Measurements from ENCODE around the gene CD22.
"Not testable (repeated sequence)": the region's sequence is repeated elsewhere in the genome, so short reads cannot be mapped to it uniquely, and the experiment has no call there.

CD22 gene

GRCh38 chr19:35328851-35329285 is at the start of gene CD22:
TSS of gene CD22 (plus strand) at chr19:35329187. CDS start at chr19:35332041, 2,854 bp downstream.
- no peak for TF ChIP-seq ZFX (IDR thresholded peaks at IDR 0.05)
- TF ChIP-seq, protein P1, sequence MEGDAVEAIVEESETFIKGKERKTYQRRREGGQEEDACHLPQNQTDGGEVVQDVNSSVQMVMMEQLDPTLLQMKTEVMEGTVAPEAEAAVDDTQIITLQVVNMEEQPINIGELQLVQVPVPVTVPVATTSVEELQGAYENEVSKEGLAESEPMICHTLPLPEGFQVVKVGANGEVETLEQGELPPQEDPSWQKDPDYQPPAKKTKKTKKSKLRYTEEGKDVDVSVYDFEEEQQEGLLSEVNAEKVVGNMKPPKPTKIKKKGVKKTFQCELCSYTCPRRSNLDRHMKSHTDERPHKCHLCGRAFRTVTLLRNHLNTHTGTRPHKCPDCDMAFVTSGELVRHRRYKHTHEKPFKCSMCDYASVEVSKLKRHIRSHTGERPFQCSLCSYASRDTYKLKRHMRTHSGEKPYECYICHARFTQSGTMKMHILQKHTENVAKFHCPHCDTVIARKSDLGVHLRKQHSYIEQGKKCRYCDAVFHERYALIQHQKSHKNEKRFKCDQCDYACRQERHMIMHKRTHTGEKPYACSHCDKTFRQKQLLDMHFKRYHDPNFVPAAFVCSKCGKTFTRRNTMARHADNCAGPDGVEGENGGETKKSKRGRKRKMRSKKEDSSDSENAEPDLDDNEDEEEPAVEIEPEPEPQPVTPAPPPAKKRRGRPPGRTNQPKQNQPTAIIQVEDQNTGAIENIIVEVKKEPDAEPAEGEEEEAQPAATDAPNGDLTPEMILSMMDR (conservative IDR thresholded peaks at IDR 0.05), result no peak
- no peak within 1 kb of the TSS for H3K27ac ChIP-seq

GRCh38 chr19:35279374-35279773 is 49.6 kb upstream of the CD22 start:
- TF ChIP-seq, protein P1 (conservative IDR thresholded peaks at IDR 0.05), result no peak
- TF ChIP-seq ZFX (IDR thresholded peaks at IDR 0.05), result no peak

GRCh38 chr19:35279985-35280821 is 48.8 kb upstream of the CD22 start:
- TF ChIP-seq, protein P1 (conservative IDR thresholded peaks at IDR 0.05), result no peak
- TF ChIP-seq ZFX (IDR thresholded peaks at IDR 0.05), result no peak
- H3K27ac ChIP-seq, result no peak overlapping the region

More at GRCh38 chr19:35279374-35279773, 49.6 kb upstream of the CD22 start:
- no peak overlapping the region for H3K27ac ChIP-seq

GRCh38 chr19:35281303-35281702 is 47.7 kb upstream of the CD22 start:
- H3K27ac ChIP-seq, result no peak overlapping the region
- TF ChIP-seq ZFX (IDR thresholded peaks at IDR 0.05), result no peak
- TF ChIP-seq, protein P1 (conservative IDR thresholded peaks at IDR 0.05), result no peak

DNA sequence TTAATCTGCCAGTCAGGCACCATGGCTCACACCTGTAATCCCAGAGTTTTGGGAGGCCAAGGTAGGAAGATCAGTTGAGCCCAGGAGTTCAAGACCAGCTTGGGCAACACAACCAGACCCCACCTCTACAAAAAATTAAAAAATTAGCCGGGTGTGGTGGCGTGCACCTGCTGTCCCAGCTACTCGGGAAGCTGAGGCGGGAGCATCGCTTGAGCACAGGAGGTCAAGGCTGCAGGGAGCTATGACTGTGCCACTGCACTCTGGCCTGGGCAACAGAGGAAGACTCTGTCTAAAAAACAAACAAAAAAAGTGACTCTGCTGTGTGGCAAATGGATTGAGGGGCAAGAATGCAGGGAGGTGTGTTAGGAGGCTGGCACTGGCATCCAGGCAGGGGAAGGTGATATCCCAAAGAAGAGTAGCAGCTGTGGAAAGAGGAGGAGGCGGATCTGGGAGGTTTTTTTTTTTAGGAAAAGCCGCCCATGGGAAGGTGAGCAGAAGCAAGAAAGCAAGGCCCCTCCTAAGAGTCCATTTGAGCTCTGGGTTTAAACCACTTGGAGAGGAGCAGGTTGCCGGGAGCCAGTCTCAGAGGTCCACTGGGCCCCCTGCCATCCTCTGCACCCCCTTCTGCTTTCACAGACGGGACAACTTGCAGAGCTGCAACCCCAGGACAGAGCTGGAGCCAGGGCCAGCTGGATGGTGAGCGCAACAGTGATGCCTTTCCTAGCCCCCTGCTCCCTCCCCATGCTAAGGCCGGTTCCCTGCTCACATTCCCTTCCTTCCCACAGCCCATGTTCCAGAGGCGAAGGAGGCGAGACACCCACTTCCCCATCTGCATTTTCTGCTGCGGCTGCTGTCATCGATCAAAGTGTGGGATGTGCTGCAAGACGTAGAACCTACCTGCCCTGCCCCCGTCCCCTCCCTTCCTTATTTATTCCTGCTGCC is 44.6 kb upstream of the CD22 start:
- TF ChIP-seq, protein P1 (conservative IDR thresholded peaks at IDR 0.05), result no peak
- TF ChIP-seq ZFX (IDR thresholded peaks at IDR 0.05), result no peak
- H3K27ac ChIP-seq, result no peak overlapping the region

GRCh38 chr19:35285095-35285449 is 43.9 kb upstream of the CD22 start:
- H3K27ac ChIP-seq, result no peak overlapping the region
- no peak for TF ChIP-seq ZFX (IDR thresholded peaks at IDR 0.05)
- TF ChIP-seq, protein P1 (conservative IDR thresholded peaks at IDR 0.05), result no peak

- not testable (repeated sequence) for H3K27ac ChIP-seq
Observed at GRCh38 chr19:35285465-35285864, 43.5 kb upstream of the CD22 start.

DNA sequence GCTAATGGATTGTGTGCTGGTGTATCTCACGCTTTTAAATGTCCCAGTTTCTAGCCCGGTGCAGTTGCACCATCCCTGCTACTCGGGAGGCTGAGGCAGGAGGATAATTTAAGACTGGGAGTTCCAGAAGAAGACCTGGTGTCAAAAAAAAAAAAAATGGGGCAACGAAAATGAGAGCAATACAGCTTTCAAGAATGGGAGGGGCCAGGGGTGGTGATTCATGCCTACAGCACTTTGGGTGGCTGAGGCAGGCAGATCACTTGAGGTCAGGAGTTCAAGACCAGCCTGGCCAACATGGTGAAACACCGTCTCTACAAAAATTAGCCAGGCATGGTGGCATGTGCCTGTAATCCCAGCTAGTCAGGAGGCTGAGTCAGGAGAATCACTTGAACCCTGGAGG is 42.9 kb upstream of the CD22 start:
- not testable (repeated sequence) for H3K27ac ChIP-seq

Measured in C4-2B (cell line).